ENCODE results near the gene JAKMIP2.

Gene JAKMIP2

DNA sequence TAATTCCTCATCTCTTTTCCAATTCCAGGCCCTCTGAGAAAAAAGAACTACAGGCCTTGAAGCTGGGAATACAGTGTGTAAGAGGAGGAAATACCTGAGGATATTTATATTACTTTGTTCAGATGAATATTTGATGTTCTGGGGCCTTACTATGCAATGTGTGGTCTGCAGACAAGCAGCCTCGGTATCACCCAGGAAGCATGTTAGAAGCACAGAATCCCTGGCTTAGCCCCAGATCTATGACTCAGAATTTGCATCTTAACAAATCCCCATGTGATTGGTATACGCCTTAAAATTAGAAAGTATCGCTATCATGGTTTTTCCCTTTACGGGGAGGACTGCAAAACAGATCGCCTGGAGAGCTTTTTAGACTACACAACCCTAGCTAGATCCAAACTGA is 121.0 kb downstream of the JAKMIP2 start:
- DNase-seq (ENCODE audit: low spot score) = no peak
- in situ Hi-C loops (cut with MboI; ENCODE audit: low pct_unique_long_range_greater_than_20kb, low sequenced_read_pairs, unreplicated experiment) = no loop called here
- TF ChIP-seq, protein P1, sequence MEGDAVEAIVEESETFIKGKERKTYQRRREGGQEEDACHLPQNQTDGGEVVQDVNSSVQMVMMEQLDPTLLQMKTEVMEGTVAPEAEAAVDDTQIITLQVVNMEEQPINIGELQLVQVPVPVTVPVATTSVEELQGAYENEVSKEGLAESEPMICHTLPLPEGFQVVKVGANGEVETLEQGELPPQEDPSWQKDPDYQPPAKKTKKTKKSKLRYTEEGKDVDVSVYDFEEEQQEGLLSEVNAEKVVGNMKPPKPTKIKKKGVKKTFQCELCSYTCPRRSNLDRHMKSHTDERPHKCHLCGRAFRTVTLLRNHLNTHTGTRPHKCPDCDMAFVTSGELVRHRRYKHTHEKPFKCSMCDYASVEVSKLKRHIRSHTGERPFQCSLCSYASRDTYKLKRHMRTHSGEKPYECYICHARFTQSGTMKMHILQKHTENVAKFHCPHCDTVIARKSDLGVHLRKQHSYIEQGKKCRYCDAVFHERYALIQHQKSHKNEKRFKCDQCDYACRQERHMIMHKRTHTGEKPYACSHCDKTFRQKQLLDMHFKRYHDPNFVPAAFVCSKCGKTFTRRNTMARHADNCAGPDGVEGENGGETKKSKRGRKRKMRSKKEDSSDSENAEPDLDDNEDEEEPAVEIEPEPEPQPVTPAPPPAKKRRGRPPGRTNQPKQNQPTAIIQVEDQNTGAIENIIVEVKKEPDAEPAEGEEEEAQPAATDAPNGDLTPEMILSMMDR (IDR thresholded peaks at IDR 0.05; ENCODE audit: extremely low read depth, insufficient read depth, missing control alignments) = no peak

DNA sequence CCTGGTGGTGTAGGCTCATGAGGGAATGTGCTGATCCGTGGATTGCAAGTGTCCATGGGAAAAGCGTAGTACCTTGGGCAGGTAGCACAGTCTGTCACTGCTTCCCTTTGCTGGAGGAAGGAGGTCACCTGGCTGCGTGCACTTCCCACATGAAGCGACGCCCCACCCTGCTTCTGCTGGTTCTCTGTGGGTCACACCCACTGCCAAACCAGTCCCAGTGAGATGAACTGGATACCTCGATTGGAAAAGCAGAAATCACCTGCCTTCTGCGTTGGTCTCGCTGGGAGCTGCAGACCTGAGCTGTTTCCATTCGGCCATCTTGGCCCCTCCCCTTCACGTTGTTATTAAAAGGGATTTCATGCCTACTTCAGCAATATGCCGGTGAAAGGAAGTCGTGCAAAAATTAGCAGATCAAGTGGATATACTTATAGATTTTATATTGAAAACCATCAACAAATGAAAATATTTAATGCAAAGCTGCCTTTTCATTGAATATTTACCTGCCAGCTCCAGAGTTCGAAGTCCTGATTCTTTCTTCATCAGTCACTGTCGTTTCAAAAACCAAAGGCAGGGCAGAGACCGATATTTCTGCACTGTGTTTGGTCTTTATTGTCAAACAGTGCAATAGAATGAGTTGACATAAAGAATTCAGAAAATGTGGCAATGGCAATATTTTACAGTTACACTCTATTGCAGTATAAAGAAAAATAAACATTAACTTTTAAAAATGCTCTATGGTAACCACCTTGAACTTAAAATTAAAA is 123.2 kb downstream of the JAKMIP2 start:
- DNase-seq (ENCODE audit: low spot score) = no peak
- TF ChIP-seq, protein P1 (IDR thresholded peaks at IDR 0.05; ENCODE audit: extremely low read depth, insufficient read depth, missing control alignments) = no peak
- in situ Hi-C loops (cut with MboI; ENCODE audit: low pct_unique_long_range_greater_than_20kb, low sequenced_read_pairs, unreplicated experiment) = no loop called here

DNA sequence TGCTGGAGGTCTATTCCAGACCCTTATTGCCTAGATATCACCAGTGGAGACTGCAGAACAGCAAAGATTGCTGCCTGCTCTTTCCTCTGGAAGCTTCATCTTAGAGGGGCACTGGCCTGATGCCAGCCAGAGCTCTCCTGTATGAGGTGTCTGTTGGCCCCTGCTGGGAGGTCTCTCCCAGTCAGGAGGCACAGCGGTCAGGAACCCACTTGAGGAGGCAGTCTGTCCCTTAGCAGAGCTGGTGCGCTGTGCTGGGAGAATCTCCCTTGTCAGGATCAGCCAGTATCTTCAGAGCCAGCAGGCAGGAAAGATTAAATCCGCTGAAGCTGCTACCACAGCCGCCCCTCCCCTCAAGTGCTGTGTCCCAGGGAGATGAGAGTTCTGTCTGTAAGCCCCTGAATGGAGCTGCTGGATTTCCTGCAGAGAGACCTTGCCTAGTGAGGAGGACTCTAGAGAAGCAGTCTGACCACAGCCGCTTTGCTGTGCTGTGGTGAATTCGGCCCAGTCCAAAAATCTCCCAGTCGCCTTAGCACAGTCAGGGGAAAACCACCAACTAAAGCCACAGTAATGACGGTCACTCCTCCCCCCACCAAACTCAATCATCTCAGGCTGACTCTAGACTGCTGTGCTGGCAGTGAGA is 124.1 kb downstream of the JAKMIP2 start:
- no peak for DNase-seq (ENCODE audit: low spot score)
- TF ChIP-seq, protein P1 (IDR thresholded peaks at IDR 0.05; ENCODE audit: extremely low read depth, insufficient read depth, missing control alignments) = no peak
- in situ Hi-C loops (cut with MboI; ENCODE audit: low pct_unique_long_range_greater_than_20kb, low sequenced_read_pairs, unreplicated experiment) = no loop called here

DNA sequence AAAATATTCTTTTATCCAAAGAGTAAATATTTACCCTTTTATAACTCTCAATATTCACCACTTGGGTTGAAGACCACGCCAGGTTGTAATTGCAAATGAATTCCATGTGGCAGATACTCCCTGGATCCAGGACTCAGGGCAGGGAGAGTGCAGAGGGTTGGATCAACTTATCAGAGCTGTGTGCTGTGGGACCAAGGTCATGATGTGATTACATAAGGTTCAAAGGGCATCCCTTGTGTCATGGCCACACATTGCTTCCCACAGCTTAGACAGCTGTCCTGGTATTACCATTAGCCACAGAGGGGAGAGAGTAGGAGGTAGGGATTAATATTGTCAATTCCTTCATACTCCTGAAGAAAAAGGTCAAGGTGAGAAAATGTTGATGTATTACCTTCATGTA is 133.9 kb downstream of the JAKMIP2 start:
- in situ Hi-C loops (cut with MboI; ENCODE audit: low pct_unique_long_range_greater_than_20kb, low sequenced_read_pairs, unreplicated experiment) = loop anchor here (25.0 kb wide), 1 partner anchor 164 kb away; no protein-coding TSS in a partner anchor
- no peak for DNase-seq (ENCODE audit: low spot score)
- TF ChIP-seq, protein P1 (IDR thresholded peaks at IDR 0.05; ENCODE audit: extremely low read depth, insufficient read depth, missing control alignments) = no peak

DNA sequence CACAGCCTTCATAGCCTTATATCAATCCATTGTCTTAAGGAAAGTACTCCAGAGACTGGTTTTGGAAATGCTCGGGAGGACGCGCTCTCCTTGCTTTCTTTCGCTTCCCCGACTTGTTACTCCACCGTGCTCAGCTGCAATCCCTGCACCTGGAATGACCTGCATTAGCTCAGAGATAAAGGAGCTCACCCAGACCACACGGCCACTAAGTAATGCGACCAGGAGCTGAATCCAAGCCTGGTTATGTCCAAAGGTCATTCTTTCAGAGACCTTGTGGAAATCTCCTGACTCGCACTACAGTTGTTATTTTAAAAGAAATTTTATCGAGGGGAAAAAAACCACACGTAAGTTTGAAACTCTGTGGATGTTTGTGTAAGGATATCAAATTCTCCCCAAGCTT is 137.3 kb downstream of the JAKMIP2 start:
- DNase-seq (ENCODE audit: low spot score) = no peak
- in situ Hi-C loops (cut with MboI; ENCODE audit: low pct_unique_long_range_greater_than_20kb, low sequenced_read_pairs, unreplicated experiment) = loop anchor here (25.0 kb wide), 1 partner anchor 167 kb away; no protein-coding TSS in a partner anchor
- TF ChIP-seq, protein P1 (IDR thresholded peaks at IDR 0.05; ENCODE audit: extremely low read depth, insufficient read depth, missing control alignments) = no peak

DNA sequence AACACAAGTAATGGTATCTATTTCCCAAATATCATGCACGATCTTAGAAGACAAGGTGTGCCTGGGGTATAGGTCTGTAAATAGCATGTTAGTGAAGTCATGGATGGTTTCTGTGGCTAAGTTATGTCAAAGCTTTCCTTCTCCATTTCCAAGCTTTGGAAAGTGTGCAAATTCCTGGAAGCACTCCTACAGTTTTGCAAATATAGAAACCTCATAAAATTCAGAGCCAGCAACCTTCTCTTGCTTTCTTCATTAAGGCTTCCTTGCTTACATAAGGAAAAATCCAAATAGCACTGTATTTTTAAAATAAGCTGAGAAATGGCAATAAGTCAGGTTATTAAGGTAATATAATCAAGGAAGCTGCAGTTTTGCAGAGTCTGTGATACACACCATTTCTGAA is 138.1 kb downstream of the JAKMIP2 start:
- in situ Hi-C loops (cut with MboI; ENCODE audit: low pct_unique_long_range_greater_than_20kb, low sequenced_read_pairs, unreplicated experiment) = loop anchor here (25.0 kb wide), 1 partner anchor 168 kb away; no protein-coding TSS in a partner anchor
- no peak for DNase-seq (ENCODE audit: low spot score)
- TF ChIP-seq, protein P1 (IDR thresholded peaks at IDR 0.05; ENCODE audit: extremely low read depth, insufficient read depth, missing control alignments) = no peak
